H1 (cell line): ENCODE results near the gene SH2D7.

Experiments used
- EP300 ChIP-seq, 2 experiments: IDR thresholded peaks; 1 replicate in 1 of 2; 2 replicates in 1 of 2; pipeline ENCODE4 v1.6.1; 2011 to 2012; ENCODE audit warnings: low read depth in 2 of 2, low read length in 2 of 2, mild to moderate bottlenecking in 2 of 2, borderline replicate concordance in 1 of 2, inconsistent platforms in 1 of 2, moderate library complexity in 1 of 2
- KDM4A ChIP-seq: IDR thresholded peaks from one replicate; pipeline ENCODE4 v1.7.1; 2012; ENCODE audit warnings: low read depth, mild to moderate bottlenecking, moderate library complexity, low read length, inconsistent platforms; ENCODE audit not compliant: severe bottlenecking
- PHF8 ChIP-seq: fragments of 200-600 bp; sonication (generic); conservative IDR thresholded peaks from 2 replicates; pipeline ENCODE4 v1.7.1; 2012; ENCODE audit warnings: low read depth, mild to moderate bottlenecking, inconsistent platforms, low read length, moderate library complexity
- POLR2A ChIP-seq, 2 experiments: IDR thresholded peaks; 1 replicate in 1 of 2; 2 replicates in 1 of 2; pipeline ENCODE4 v1.6.1; 2011; ENCODE audit warnings: low read depth in 2 of 2, low read length in 2 of 2, mild to moderate bottlenecking in 2 of 2; ENCODE audit errors: control extremely low read depth in 1 of 2
- POLR2AphosphoS5 ChIP-seq: IDR thresholded peaks from 2 replicates; pipeline ENCODE4 v1.6.1; 2011; ENCODE audit warnings: low read depth, low read length
- RNF2 ChIP-seq: fragments of 200-900, 300-1000 bp; sonication (generic); IDR thresholded peaks from 2 replicates; pipeline ENCODE4 v1.7.1; 2016; ENCODE audit warnings: borderline replicate concordance, low read depth, mild to moderate bottlenecking, antibody characterized with exemption, low read length; ENCODE audit not compliant: poor library complexity, severe bottlenecking; ENCODE audit errors: missing control alignments
- TF ChIP-seq, protein P1 (sequence below), 3 experiments: IDR thresholded peaks; 1 replicate in 2 of 3; 2 replicates in 1 of 3; pipeline versions ENCODE4 v1.5.1 to v1.6.1; 2011; ENCODE audit warnings: low read length in 3 of 3, mild to moderate bottlenecking in 3 of 3, inconsistent platforms in 2 of 3, low read depth in 1 of 3, moderate library complexity in 1 of 3; ENCODE audit not compliant: insufficient read depth in 1 of 3; ENCODE audit errors: control extremely low read depth in 1 of 3

DNA sequence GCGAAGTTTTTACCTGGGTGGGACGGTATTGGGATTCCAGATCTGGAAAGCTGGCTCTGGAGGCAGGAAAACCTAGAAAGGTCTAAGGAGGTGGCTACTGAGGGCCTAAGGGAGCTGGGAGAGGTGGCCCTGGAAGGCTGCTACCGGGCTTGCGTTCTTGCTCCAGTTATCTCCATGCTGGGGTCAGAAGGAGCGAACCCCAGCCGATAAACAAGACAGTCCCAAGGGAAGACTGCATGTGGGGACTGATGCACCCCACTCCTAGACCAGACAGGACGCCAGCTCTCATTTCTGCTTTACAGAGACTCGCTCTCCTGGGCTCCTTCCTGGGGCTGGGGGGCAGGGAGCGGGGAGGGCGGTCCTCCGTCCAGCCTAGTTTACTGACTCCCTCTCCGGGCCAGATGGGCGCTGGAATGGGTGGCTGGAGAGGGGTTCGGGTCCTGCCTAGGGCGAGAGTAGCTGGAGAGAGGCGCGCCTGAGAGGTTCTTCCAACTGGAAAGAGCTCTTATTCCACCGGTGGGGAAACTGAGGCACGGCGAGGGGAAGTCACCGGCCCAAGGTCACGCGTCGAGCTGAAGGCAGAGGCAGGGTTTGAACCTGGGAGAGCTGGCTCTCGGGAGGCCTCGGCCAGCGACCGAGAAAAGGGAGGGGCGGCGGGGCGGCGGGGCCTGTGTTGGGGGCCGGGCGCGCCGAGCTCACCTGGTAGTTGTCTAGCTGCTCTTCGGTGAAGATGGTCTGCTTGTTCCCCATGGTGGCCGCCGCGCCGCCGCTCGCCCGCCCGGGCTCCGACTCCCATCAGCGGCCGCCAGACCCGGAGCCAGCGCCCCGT is 38.3 kb downstream of the SH2D7 start:
- TF ChIP-seq POLR2A (IDR thresholded peaks at IDR 0.05; ENCODE audit: control extremely low read depth in 1 of 2, low read depth in 2 of 2, low read length in 2 of 2) (no peak), POLR2AphosphoS5 (no peak), RNF2 (no peak), KDM4A (no peak), PHF8 (0 out of 2 replicates have a peak, but pooled peaks have one; percentile 15), EP300 (IDR thresholded peaks at IDR 0.05; ENCODE audit: borderline replicate concordance in 1 of 2, low read depth in 2 of 2, low read length in 2 of 2) (no peak)
- TF ChIP-seq, protein P1, sequence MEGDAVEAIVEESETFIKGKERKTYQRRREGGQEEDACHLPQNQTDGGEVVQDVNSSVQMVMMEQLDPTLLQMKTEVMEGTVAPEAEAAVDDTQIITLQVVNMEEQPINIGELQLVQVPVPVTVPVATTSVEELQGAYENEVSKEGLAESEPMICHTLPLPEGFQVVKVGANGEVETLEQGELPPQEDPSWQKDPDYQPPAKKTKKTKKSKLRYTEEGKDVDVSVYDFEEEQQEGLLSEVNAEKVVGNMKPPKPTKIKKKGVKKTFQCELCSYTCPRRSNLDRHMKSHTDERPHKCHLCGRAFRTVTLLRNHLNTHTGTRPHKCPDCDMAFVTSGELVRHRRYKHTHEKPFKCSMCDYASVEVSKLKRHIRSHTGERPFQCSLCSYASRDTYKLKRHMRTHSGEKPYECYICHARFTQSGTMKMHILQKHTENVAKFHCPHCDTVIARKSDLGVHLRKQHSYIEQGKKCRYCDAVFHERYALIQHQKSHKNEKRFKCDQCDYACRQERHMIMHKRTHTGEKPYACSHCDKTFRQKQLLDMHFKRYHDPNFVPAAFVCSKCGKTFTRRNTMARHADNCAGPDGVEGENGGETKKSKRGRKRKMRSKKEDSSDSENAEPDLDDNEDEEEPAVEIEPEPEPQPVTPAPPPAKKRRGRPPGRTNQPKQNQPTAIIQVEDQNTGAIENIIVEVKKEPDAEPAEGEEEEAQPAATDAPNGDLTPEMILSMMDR (IDR thresholded peaks at IDR 0.05; ENCODE audit: control extremely low read depth in 1 of 3, insufficient read depth in 1 of 3, low read depth in 1 of 3, low read length in 3 of 3) = no peak
